Skeletal muscle tissue (tissue), 4 donors: ENCODE data around the gene PLA2R1. TPM values are rescaled to one million over a fixed set of nuclear protein-coding genes. Genes with fewer than 3 reads are reported as not detected.

Experiments used
- H3K27ac ChIP-seq: one replicate; pipeline ENCODE4 v1.7.0; 2013; ENCODE audit warnings: mild to moderate bottlenecking, low read depth, low read length, inconsistent platforms
- H3K27me3 ChIP-seq, 3 donors: one replicate each; pipeline ENCODE4 v1.7.0; 2013; ENCODE audit warnings: low read length in 3 of 3; ENCODE audit not compliant: control insufficient read depth in 3 of 3, insufficient read depth in 3 of 3
- H3K36me3 ChIP-seq, 3 donors: one replicate each; pipeline ENCODE4 v1.7.0; 2013; ENCODE audit warnings: low read length in 3 of 3; ENCODE audit not compliant: control insufficient read depth in 3 of 3, insufficient read depth in 3 of 3
- H3K4me1 ChIP-seq, 3 donors: one replicate each; pipeline ENCODE4 v1.7.0; 2013; ENCODE audit warnings: low read length in 3 of 3, mild to moderate bottlenecking in 3 of 3; ENCODE audit not compliant: control insufficient read depth in 3 of 3, insufficient read depth in 3 of 3
- H3K4me3 ChIP-seq, 3 donors: one replicate each; pipeline ENCODE4 v1.7.0; 2013; ENCODE audit warnings: low read length in 3 of 3
- H3K9ac ChIP-seq, 3 donors: one replicate each; pipeline ENCODE4 v1.7.0; 2013; ENCODE audit warnings: low read length in 3 of 3, mild to moderate bottlenecking in 3 of 3, moderate library complexity in 2 of 3, low read depth in 1 of 3
- H3K9me3 ChIP-seq, 3 donors: one replicate each; pipeline ENCODE4 v1.7.0; 2013; ENCODE audit warnings: low read length in 3 of 3; ENCODE audit not compliant: control insufficient read depth in 3 of 3
- total RNA-seq: library from RNA; depleted of rRNA; stranded (reverse); fragments of >200 nt; gene quantifications from one replicate; pipeline ENCODE4 v1.2.3, GENCODE V29; 2014
- donor health status: Osteomylitis.

Gene PLA2R1
- total RNA-seq, 1 donor from 2014 or later: 2.6 TPM

DNA sequence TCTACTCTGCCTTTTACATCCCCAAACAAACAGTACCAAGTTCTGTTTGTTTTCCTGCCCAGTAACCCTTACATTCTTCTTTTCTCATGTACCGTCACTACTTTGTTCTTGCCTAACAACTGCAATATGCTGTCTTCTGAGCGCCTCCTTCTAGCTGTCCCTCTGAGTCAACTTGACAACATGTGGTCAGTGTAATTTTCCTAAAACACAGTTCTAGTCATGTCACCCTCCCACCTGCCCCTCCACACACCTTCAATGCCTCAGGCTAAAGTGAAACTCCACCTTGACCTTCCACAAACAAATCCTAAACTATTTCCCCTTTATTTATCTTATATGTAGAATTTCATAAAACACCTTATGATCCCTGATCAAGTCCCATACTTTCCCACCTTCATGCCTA lies 139.9 kb downstream of the PLA2R1 start:
- Histone ChIP-seq H3K27me3 (peaks cover 0 to 3% (median 0%) of the 10 kb centered on the region in 3 donors), H3K9me3 (no peaks in the 10 kb centered on the region), H3K4me1 (no peaks in the 10 kb centered on the region), H3K4me3 (no peak overlapping the region), H3K36me3 (no peaks in the 10 kb centered on the region), H3K9ac (no peak overlapping the region), H3K27ac (no peak overlapping the region)

DNA sequence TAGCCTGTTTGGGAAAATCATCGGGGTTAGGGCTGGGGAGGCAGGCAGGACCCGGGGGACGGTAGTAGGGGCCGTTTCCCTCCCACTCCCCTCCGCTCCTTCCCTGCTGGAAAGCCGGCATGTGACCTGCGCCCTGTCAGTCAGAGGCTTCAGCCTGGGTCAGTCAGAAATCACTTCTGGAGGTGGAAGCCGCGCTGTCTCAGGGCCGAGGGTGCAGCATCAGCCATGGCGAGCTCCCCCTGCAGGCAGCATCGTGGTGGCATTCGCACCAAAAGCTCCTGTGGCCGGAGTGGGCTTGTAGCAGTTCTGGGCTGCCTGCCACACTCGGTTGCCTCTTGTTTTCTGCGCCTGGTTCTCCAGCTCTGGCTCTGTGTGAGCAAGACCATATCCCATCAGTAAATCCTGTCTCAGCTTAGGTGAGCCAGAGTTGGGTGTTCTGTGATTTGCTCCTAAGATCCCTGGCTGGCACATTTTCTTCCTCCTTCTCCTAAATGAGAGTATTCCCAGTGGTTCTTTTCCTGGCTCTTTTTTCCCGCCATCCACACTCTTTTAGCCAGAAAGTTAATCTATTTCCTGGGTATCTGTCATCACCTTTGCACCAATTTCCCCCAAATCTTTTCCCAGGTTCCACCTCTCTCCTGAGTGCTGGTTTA lies 140.5 kb downstream of the PLA2R1 start:
- Histone ChIP-seq H3K36me3 (no peaks in the 10 kb centered on the region), H3K27me3 (peaks cover 0 to 3% (median 0%) of the 10 kb centered on the region in 3 donors), H3K9ac (no peak overlapping the region), H3K4me1 (no peaks in the 10 kb centered on the region), H3K9me3 (no peaks in the 10 kb centered on the region), H3K4me3 (no peak overlapping the region), H3K27ac (no peak overlapping the region)

DNA sequence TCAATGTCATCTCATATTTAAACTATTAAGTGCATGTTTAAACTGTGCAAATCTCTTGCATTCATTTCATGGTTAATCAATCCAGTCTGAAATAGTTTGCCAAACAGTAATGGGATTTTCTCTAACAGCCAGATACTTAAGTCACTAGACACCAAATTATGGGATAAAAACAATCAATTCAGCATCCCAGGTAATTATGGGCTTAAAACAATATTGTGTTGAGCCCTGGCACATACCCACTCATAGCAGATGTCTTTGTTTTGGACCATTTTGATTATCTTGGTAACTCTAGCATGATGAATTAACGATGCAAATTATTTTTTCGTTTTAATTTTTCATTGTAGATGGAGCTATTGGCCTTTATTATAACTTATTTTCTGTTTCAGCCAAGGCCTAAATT lies 145.9 kb downstream of the PLA2R1 start:
- H3K9ac ChIP-seq: no peak overlapping the region
- H3K9me3 ChIP-seq: no peaks in the 10 kb centered on the region
- no peaks in the 10 kb centered on the region for H3K36me3 ChIP-seq
- H3K27ac ChIP-seq: no peak overlapping the region
- no peaks in the 10 kb centered on the region for H3K27me3 ChIP-seq
- H3K4me1 ChIP-seq: no peaks in the 10 kb centered on the region
- no peak overlapping the region for H3K4me3 ChIP-seq

DNA sequence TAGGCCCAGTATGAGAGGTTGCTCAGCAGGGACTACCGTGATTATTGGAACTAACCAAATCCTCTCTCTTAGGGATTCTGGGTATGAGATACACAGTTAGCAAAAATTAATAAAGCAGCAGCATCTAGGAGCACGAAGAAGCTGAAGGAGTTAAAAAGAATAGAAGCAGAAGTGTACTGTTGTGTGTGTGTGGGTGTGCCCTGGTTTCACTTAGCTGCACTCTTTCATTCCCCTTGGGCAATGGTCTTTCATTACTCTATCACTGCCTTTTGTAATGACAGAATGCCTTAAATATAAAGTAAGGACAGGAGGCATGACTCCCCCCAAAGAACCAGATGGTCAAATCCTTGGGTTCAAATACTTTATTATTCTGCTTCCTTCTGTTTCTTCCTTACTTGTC lies 148.5 kb downstream of the PLA2R1 start:
- Histone ChIP-seq H3K9me3 (no peaks in the 10 kb centered on the region), H3K27ac (no peak overlapping the region), H3K36me3 (no peaks in the 10 kb centered on the region), H3K4me3 (no peak overlapping the region), H3K9ac (no peak overlapping the region), H3K4me1 (no peaks in the 10 kb centered on the region), H3K27me3 (no peaks in the 10 kb centered on the region)

DNA sequence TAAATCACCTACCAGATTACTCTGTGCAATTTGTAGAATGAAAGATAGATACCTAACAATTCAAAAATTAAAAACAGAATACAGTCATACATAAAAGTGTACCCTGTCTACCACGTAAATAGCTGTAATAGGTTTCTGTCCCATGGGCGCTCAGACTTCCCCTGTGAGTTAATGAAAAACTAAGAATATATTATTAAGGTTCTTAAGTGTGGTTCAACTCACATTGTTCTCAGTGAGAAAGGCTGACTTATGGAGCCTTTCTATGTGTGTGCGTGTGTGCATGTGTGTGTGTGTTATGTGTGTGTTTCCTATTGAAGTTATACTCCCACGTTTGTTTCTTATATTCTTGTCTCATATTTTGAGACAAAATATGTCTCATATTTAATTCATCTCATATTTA lies 149.8 kb downstream of the PLA2R1 start:
- Histone ChIP-seq H3K36me3 (no peaks in the 10 kb centered on the region), H3K27me3 (no peaks in the 10 kb centered on the region), H3K9ac (no peak overlapping the region), H3K4me3 (no peak overlapping the region), H3K4me1 (no peaks in the 10 kb centered on the region), H3K9me3 (no peaks in the 10 kb centered on the region), H3K27ac (no peak overlapping the region)

DNA sequence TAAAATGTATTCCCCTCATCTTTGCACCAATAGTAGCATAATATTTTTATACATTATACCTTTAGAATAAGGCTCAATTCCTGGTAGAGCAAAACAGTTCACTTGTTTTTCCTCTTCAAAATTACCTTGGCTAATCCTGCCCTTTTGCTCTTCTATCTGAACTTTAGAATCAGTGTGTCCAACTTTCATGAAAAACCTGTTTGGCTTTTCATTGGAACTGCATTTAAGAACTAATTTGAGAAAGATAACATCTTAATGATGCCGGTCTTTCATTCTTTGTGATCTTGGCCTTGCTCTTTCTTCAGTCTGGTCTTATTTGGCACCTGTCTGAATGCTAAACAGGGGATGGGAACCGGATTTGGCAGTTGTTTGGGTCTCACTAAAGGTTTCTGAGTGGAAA lies 151.5 kb downstream of the PLA2R1 start:
- H3K4me3 ChIP-seq: no peak overlapping the region
- no peaks in the 10 kb centered on the region for H3K4me1 ChIP-seq
- no peak overlapping the region for H3K27ac ChIP-seq
- H3K9me3 ChIP-seq: no peaks in the 10 kb centered on the region
- H3K9ac ChIP-seq: no peak overlapping the region
- no peaks in the 10 kb centered on the region for H3K36me3 ChIP-seq
- H3K27me3 ChIP-seq: no peaks in the 10 kb centered on the region

DNA sequence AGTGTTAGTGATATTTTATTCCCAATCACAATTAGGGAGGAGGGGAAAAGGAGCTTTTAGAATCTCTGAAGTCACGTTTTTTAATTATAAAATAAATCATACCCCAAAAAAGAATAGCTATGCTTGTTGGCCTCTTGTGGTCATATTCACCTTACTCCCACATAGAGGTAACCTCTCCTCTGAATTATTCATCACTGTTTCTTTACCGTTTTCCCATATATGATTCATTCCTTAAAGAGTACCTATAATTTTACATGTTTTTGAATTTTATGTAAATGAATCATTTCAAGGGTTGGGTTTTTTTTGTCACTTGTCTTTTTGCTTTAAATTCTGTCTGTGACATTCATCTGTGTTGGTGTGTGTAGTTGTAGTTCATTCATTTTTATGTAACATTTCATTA lies 153.8 kb downstream of the PLA2R1 start:
- Histone ChIP-seq H3K4me1 (peaks cover 7 to 9% (median 7%) of the 10 kb centered on the region in 3 donors), H3K4me3 (no peak overlapping the region), H3K27me3 (peaks cover 8 to 13% (median 9%) of the 10 kb centered on the region in 3 donors), H3K9me3 (no peaks in the 10 kb centered on the region), H3K27ac (no peak overlapping the region), H3K36me3 (no peaks in the 10 kb centered on the region), H3K9ac (no peak overlapping the region)

DNA sequence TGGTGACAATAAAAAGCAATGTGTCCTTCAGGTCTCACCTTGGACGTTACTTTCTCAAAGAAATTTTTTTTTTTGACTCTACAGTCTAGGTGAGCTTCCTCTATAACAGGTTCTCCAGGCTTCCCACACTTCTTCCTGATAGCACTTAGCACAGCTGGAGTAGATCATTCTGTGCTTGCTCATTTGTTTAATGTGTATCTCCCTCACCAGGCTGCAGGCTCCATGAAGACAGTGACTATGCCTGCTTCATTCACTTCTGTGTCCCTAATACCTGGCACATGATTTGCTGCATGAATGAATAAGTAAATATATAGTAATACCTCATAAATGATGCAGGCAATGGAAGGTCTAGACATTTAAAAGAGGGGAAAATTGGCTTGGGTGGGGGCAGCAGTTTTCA lies 154.5 kb downstream of the PLA2R1 start:
- Histone ChIP-seq H3K4me3 (no peak overlapping the region), H3K4me1 (peaks cover 8 to 15% (median 11%) of the 10 kb centered on the region in 3 donors), H3K9me3 (no peaks in the 10 kb centered on the region), H3K36me3 (no peaks in the 10 kb centered on the region), H3K27me3 (peaks cover 8 to 14% (median 9%) of the 10 kb centered on the region in 3 donors), H3K9ac (no peak overlapping the region), H3K27ac (no peak overlapping the region)

DNA sequence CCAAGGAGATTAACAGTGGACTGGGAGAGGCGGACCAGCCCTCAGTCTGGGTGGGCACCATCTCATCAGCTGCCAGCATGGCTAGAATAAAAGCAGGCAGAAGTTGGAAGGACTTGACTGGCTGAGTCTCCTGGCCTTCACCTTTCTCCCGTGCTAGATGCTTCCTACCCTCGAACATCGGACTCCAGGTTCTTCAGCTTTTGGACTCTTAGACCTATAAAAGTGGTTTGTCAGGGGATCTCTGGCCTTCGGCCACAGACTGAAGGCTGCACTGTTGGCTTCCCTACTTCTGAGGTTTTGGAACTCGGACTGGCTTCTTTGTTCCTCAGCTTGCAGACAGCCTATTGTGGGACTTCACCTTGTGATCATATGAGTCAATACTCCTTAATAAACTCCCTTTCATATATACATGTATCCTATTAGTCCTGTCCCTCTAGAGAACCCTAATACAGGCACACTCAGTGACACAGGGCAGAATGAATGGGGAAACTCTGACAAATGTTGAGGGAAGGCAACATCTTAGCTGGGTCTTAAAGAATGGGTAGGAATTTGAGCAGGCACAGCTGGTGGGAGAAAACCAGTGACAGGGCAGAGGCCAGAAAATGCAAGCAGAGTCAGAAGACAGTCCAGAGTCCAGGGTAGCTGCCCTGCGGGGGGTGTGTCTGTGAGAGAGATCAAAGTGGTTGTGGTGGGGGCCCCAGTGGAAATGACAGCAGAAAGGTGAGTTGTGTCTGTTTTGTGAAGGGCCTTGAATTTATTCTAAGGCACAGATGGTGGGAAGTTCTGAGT lies 156.3 kb downstream of the PLA2R1 start:
- no peak overlapping the region for H3K9ac ChIP-seq
- H3K4me1 ChIP-seq: peaks cover 8 to 18% (median 11%) of the 10 kb centered on the region in 3 donors
- no peak overlapping the region for H3K27ac ChIP-seq
- no peaks in the 10 kb centered on the region for H3K9me3 ChIP-seq
- no peak overlapping the region for H3K4me3 ChIP-seq
- peaks cover 8 to 14% (median 9%) of the 10 kb centered on the region in 3 donors for H3K27me3 ChIP-seq
- H3K36me3 ChIP-seq: no peaks in the 10 kb centered on the region

DNA sequence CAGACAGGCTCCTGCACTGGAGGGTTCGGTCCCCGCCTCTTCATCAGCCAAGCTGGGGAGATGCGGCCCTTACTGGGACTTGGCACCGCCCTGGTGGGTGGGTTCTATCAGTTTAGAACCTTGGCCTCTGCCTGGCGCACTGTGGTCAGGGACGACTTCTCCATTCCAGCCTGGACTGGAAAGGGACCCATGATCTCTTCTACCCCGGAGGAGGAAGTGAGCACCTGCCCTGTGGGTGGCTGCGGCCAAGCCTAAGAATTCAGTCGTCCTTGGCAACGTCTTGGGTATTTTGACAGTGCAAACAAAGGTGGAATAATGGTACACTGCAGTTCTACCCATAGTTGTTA lies 157.5 kb downstream of the PLA2R1 start:
- Histone ChIP-seq H3K27me3 (peaks cover 8 to 14% (median 9%) of the 10 kb centered on the region in 3 donors), H3K36me3 (no peaks in the 10 kb centered on the region), H3K9ac (peak overlapping the region in 1 of 3 donors; percentile 16), H3K27ac (no peak overlapping the region), H3K9me3 (no peaks in the 10 kb centered on the region), H3K4me3 (peak overlapping the region; percentile 23 to 78 (median 29)), H3K4me1 (peaks cover 8 to 18% (median 11%) of the 10 kb centered on the region in 3 donors)
